OCI-LY1 (cell line): Measurements from ENCODE around the gene ABCC11.

Experiments used
- EZH2 ChIP-seq: fragments of 200-600 bp; sonication (generic), shearing (Covaris generic); IDR thresholded peaks from 2 replicates; pipeline ENCODE4 v1.8.0; 2017; ENCODE audit warnings: borderline replicate concordance, mixed run types, mild to moderate bottlenecking, antibody characterized with exemption, low read length, moderate library complexity, mixed read lengths
- TF ChIP-seq, protein P1 (sequence below): fragments of 200-600 bp; sonication (generic), shearing (Covaris generic); IDR thresholded peaks from 2 replicates; pipeline ENCODE4 v1.5.1; 2017; ENCODE audit warnings: mild to moderate bottlenecking, antibody characterized with exemption, low read length, moderate library complexity, mixed read lengths

DNA sequence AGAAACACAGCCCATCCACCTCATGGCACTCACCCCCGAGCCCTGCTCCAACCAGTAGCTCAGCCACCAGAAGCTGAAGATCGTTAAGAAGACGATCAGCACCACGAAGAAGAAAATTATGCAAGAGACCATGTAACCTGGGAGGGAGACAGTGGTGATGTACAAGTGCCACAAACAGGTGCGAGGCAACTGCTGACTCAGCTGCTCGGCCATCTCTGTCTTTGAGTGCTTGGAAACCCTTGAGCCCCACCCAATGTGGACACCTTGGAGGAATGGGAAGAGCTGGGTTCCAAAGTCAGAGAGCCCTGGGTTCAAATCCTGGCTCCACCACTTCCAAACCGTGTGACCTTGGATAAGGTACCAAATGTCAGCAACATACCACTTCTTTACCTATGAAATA, 53.5 kb downstream of the ABCC11 start:
- TF ChIP-seq, protein P1, sequence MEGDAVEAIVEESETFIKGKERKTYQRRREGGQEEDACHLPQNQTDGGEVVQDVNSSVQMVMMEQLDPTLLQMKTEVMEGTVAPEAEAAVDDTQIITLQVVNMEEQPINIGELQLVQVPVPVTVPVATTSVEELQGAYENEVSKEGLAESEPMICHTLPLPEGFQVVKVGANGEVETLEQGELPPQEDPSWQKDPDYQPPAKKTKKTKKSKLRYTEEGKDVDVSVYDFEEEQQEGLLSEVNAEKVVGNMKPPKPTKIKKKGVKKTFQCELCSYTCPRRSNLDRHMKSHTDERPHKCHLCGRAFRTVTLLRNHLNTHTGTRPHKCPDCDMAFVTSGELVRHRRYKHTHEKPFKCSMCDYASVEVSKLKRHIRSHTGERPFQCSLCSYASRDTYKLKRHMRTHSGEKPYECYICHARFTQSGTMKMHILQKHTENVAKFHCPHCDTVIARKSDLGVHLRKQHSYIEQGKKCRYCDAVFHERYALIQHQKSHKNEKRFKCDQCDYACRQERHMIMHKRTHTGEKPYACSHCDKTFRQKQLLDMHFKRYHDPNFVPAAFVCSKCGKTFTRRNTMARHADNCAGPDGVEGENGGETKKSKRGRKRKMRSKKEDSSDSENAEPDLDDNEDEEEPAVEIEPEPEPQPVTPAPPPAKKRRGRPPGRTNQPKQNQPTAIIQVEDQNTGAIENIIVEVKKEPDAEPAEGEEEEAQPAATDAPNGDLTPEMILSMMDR = no peak
- TF ChIP-seq EZH2 = no peak
